Activated T-cell treated with anti-CD3 and anti-CD28 coated beads for 4 hours (primary cell): ENCODE measurements around the gene LRRN2.
"Not testable (repeated sequence)": the region's sequence is repeated elsewhere in the genome, so short reads cannot be mapped to it uniquely, and the experiment has no call there.

Source experiments
- DNase-seq: peaks from one replicate; pipeline ENCODE4 v3.0.0-alpha.2; 2020

Gene LRRN2

DNA sequence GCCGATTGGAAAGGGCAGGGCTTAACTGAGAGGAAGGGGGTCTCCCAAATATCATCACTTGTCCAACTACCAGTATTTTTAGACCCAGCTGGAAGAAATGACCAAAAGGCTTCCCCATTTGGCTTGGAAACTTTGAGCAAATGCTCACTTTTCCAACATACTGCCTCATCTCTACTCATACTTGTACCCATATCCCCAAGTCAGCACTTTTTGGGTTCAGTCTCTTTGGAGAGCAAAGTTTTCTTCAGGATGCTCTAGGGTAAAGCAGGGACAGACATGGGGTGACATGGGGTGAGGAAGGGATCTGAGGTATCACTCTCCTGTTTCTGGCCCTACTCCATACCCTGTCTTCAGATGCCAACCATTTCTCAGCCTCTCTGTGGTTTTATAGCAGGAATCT is 27.2 kb downstream of the LRRN2 start:
- no peak for DNase-seq

DNA sequence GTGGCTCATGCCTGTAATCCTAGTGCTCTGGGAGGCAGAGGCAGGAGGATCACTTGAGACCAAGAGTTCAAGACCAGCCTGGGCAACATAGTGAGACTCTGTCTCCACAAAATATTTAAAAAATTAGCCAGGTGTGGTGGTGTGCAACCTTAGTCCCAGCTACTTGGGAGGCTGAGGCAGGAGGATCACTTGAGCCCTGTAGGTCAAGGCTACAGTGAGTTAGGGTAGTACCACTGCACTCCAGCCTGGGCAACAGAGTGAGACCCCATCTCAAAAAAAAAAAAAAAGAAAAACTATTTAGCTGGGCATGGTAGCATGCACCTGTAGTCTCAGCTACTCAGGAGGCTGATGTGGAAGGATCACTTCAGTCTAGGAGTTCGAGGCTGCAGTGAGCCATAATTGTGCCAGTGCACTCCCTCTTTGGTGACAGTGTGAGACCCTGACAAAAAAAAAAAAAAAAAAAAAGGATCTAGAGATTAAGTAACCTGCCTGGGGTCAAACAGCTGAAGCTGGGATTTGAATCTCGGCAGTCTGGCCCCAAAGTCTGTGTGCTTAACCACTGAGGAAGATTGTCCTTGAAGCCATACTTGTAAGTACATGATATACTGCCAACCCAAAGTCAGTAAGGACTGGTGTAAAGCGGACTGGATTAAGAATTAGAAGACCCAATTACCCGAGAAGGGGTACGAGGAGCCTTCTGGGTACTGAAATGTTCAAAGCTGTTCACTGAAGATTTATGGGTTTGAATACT is 31.8 kb downstream of the LRRN2 start:
- no peak for DNase-seq

DNA sequence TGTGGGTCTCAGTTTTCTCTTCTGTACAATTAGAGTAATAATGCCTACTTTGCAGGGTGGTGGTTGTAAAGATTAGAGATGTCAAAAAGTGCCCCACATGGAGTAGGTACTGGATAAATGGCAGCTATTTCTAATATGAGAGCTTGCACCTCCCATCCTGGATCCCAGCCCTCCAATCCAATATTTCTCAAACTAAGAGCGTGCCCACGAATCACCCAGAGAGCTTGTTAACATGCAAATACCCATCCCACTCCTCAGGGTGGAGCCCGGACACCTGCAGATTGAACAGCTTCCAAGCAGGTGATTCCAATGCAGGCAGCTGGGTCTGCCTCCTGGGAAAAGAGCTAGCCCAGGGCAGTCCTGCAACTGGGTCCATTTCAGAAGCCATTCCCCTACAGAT is 33.0 kb downstream of the LRRN2 start:
- DNase-seq = no peak

DNA sequence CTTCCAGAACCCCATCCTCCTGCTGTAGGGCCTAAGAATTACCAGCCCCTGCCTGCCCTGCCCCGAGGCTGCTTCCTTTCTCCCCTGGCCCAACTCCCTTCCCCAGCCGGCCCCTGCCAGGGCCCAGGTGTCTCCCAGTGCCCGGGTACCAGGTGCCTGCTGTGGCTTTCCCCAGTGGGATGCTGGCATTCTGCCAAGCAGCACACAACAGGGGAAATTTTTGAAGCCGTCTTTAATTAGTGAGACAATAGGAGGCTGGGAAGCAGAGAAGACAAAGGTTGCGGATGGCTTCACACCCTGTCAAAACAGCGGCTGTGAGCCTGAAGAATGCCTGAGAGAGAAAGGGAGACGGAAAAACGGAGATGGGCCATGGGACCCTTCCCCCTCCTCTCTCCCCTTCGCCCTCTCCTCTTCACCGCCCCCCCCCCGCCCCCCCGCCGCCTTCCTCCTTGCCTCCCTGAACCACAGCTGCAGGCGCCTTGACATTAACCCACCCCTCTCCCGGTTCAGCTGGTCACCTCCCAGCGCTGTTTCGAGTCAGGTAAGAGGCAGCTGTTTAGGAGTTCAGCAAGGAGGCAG is 33.6 kb downstream of the LRRN2 start:
- DNase-seq = no peak

DNA sequence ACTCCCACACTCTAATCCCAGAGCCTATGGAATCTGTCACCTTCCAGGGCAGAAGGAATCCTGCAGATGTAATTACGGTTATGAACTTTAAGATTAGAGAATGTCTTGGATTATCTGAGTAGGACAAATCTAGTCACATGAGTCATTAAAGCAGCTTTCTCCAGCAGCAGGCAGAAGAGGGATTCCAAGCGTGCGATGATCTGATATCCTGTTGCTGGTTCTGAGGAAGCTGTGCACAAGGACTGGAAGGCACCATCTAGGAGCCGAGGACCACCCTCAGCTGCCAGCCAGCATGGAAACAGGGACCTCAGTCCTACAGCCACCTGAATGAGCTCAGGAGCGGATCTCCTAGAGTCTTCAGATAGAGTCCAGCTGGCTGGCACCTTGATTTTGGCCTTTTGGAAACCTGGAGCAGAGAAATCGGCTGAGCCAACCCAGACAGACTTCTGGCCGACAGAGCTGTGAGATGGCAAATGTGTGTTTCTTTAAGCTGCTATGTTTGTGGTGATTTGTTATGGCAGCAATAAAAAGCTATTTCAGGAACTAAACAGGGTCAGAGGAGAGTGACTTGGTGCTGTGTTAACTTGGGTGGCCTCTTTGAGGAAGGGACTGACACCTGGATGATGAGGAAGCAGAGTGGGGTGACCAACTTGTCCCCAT is 34.5 kb downstream of the LRRN2 start:
- no peak for DNase-seq

DNA sequence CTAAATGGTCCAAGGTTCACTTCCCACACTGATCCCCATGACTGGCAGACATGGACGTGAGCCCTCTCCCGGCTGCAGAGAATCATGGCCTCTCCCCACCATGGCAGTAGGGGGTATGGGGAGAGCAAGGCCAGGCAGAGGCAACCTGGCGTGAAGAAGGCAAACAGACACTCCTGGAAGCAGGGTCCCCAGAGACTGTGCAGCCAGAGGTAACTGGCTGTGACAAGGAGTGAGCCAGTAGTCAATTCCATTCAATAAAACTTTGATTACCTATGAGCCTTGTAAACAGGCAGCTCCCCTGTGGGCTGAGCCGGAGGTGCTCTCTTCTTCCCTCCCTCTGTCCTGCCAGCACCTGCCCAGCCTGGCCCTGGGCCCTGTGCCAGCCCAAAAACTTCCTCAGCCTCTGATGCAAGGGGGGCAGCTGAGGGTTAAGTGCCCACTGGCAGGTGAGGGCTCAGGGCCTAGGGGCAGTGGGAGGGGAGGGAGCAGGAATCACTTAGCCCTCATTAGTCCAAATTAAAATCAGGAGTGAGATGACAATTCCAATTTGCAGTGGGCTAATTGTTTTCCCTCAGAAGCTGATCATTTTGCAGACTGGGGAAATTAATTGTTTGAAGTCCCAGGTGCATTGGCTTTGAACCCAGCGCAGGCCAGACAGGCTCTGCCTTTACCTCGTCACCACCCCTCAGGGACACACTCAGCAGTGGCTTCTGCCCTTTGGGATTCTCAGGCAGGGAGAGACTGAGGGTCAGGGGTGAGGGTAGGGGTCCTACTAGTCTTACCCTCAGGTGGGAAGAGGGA is 35.6 kb downstream of the LRRN2 start:
- DNase-seq = no peak

DNA sequence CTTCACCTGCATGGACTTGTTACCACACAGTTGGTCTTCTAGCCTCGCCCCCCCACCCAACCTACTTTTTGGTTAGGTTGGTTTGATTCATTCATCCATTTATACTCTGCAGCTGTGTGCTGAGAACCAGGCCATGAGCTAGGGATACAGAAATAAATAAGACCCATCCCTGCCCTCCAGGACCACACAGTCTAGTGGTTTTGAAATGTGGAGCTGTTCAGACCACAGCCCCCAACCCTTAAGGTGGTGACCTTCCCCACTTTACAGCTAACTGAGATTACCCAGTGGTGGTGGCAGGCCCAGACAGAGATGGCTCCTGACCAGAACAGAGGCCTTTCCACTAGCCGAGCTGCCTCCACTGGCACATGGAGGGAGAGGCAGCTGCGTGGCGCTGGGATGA is 37.0 kb downstream of the LRRN2 start:
- DNase-seq = no peak

DNA sequence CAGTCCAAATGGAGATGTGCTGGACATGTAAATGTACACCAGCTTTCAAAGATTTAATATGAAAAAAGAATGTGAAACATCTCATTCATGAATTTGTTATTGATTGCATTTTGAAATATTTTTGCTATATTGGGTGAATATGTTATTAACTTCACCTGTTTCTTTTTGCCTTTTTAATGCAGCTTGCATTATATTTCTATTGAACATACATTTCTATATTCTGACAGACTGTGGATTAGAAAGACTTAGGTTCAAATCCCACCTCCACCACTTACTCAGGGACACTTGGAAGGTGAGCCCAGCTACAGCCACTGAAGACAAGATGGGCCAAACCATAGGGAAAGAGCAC is 37.8 kb downstream of the LRRN2 start:
- no peak for DNase-seq

DNA sequence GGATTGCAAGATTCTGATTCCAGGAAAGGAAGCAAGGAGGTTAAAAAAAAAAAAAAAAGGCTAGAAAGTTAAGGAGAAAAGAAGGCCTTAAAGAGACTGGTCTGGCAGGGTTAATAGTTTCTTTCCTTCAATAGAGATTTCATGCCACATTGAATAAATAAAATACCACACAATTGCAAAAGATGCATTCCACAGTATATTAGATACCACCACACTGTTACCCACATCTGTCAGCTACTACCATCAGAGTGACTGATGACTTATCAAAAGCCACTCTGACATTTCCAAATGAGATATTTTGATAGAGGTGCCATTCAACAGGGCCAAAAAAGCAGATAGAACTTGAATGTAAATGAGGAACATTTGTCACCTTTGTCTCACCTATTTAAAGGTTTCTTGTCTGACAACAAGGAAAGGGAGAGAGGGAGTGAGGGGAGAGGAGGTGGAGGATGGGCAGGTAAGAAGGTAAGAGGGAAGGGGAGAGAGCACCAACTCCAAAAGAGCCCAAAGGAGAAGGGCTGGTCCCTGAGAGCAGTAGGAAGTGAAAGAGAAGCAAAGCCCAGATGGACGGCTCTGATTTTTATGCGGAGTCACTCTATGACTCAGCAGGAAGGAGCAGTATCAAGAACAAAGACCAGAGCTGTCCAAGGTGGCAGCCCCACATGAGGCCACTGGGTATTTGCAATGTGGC is 38.3 kb downstream of the LRRN2 start:
- DNase-seq = no peak

DNA sequence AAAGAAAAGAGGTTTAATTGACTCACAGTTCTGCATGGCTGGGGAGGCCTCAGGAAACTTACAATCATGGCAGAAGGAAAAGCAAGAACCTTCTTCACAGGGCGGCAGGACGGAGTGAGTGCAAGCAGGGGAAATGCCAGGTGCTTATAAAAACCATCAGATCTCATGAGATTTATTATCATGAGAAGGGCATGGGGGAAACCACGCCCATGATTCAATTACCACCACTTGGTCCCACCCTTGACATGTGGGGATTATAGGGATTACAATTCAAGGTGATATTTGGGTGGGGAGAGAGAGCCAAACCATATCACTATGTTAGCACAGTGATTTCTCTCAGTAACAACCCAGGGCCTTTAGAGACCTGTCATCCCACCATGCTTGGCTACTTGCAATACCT is 39.9 kb downstream of the LRRN2 start:
- DNase-seq = no peak

DNA sequence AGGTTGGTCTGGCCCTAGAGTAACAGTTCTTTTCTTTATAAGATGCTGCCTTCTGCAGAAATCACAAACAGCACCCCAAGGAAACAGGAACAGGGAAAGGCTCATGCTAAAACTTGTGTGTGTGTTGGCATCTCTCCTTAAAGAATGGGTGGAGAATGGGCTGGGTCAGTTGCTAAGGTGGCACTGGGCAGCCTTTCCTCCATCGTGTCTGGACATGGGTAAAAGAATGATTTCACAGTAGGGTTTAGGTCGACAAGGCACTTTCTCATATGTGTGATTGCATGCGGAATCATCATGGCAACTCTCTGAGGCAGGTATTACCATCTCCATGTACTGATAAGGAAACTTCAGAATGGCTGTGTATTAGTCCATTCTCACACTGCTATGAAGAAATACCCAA is 40.3 kb downstream of the LRRN2 start:
- no peak for DNase-seq

DNA sequence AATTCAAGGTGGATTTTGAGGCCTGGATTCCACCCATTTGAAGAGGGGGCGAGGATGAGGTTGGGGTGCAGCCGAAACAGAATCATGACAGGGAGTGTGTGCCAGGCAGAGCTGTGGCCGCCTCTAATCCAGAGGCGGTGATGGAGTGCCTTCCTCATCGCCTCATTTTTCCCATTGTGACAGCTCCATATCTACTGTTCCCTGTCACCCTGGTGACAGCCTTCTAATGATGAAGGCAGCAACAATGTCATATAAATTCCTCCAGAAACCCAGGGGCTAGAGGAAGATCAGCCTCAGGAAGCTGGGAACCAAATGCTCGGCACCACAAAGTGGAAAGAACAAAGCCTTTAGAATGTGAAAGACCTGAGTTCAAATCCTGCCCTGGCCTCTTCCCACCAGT is 42.0 kb downstream of the LRRN2 start:
- no peak for DNase-seq

DNA sequence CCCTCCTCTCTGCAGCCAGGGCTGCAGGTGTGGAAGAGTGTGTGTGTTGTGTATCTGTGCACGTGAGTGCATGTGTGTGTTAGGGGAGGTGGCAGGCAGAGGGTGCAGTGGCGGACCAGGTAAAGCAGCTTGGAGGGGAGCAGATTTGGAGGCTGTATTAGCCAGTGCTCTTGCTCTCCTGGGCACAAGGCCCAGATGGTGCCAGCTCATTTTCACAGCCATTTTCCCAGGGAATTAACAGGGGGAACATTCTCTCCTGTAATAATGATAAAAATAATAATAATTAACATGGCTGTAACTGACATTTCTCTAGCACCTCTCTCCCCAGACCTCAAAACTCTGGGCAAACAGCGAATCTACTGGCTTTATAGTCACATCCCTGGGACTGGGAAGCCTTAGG is 43.6 kb downstream of the LRRN2 start:
- DNase-seq = no peak

DNA sequence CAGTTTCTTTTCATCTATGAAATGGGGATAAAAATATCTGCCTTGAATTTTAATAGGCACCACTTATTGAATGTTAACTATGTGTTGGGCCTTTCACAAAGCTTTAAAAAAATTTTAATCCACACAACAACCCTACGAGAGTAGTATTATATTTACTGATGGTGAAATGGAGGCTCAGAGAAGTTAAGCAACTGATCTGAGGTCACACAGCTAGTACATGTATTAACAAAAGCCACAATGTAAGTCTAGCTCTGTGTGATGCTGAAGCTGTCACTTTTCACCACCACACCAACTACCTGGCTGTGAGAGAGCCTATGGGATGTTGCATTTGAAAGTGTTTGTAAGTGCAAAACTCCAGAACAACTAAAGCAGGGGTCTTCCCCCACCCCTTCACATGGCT is 44.1 kb downstream of the LRRN2 start:
- DNase-seq = no peak

DNA sequence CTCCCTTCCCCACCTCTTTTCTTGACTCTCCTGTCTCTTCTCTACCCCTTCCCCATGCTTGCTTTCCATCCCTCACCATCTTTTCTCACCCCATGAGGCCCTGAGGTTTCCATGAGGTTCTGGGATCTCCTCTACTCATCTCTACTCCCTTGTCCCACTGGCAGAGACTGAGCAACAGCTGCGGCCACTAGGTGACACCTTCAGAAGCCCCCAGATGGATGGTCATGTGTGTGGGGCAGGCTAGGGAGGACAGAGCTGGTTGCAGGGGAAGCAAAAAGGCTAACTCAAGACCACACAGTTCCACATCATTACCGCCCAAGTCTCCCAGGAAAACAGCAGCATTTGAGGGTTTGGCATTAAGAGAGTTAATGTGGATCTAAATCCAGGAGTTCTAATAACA is 45.0 kb downstream of the LRRN2 start:
- DNase-seq = no peak

DNA sequence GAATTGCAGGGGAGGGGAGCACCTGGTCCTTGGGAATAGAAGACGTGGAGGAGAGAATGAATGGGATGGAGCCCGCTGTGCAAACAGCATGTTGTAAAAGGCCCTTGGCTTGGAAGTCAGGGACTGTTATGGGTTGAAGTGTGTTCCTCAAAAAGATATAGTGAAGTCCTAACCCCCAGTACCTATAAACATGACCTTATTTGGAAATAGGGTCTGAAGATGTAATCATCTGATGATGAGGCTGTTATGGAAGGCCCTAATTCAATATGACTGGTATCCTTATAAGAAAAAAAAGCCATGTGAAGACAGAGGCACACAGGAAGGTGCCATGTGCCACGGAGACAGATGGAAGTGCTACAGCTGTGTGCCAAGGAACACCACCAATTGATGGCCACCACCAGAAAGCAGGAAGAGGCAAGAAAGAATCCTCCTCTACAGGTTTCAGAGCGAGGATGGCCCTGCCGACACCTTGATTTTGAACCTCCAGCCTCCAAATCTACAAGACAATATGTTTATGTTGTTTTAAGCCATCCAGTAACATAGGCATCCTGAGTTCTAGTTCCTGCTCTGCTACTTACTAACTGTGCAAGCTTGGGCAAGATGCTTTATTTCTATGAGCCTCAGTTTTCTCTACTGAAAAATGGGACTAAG is 51.2 kb downstream of the LRRN2 start:
- no peak for DNase-seq

DNA sequence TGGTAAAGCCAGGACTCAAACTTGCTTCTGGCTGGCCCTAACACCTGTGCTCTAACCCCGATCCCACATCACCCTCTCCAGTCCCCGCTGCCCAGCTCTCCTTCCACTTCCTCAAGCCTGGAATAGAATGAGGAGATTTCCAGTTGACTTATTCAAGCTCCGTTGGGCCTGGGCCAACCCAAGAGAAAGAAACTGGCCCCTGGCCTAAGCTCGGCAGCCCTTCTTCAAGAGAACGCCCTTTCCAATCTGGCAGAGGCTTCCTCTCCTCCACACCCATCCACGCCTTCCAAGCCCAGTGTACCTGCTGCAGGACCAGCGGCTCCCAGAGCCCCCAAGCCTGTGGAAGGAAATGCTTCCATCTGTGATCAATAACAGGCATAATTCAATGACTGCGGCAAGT is 51.9 kb downstream of the LRRN2 start:
- no peak for DNase-seq

DNA sequence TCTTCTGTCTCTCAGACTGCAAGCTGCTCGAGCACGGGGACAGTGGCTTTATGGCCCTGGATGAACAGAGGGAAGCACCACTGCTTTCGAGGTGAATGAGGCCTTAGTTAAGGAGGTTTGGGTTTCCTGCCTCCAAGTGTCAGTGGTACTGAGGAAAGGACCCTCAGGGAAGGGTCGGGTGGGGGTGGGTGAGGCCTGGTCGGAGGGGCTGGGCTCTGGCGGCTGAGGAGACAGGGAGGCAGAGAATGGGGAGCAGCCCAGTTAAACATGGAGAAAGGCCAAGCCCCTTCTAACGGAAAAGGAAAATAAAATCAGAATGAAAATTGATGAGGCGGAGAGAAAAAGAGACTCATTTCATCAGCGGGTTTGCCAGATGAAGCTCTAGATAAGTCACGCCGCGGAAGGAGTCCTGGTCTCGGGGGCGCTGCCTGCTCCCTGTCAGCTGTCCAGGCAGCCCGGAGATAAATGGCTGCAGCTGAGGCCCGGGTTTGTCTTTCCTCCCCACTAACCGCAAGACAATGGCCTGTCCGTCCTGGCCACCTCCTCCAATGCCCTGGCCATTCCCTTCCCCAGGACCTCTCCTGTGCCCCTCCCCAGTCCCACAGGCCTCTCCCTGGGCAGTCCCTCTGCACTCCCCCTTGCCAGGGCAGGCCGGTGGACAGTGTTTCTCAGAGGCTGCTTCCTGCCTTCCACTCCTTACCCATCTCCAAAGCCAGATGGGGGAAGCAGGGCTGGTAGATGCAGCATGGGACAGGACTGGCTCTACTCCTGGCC is 55.2 kb downstream of the LRRN2 start:
- no peak for DNase-seq

DNA sequence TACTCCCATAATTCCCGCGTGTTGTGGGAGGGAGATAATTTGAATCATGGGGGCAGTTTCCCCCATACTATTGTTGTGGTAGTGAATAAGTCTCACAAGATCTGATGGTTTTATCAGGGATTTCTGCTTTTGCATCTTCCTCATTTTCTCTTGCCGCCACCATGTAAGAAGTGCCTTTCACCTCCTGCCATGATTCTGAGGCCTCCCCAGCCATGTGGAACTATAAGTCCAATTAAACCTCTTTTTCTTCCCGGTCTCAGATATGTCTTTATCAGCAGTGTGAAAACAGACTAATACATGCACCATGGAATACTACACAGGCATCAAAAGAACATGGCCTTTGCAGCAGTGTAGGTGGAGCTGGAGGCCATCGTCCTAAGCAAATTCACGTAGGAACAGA is 56.1 kb downstream of the LRRN2 start:
- not testable (repeated sequence) for DNase-seq

DNA sequence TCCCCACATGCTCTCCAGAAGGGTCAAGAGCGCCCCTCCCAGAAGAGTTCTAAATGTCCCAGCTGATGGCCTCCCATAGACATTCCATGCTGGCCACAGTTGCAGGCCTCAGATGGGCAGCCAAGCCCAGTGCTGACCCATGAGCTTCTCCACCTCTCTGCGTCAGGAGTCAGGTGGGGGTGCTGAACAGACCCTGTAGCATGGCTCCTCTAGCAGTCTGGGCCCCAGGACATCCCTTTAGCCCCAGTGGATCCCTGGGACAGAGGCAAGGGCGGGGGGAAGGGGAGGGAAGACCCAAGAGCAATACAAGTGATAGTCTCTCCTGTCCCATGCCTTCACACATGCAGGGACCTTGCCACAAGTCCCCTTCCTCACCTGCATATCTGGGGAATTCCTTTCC is 56.7 kb downstream of the LRRN2 start:
- DNase-seq = no peak

DNA sequence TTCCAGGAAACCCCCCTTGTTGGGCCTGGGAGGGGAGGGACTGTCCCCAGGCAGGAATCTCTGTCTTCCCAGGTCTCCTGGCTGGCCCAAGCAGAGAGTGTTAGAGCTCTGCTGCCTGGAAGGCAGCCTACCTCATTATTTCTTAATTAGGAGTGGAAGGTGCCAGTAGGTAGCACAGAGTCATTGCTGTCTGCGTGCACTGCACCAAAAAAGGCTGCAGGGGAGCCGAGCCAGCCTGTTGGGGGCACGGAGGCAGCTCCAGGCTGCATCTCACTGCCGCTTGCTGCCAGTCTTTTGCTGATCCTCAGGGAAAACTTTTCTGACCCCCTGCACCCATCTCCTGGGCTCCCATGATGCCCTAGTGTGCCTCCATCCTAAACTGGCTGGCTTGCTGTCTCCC is 58.1 kb downstream of the LRRN2 start:
- DNase-seq = no peak

DNA sequence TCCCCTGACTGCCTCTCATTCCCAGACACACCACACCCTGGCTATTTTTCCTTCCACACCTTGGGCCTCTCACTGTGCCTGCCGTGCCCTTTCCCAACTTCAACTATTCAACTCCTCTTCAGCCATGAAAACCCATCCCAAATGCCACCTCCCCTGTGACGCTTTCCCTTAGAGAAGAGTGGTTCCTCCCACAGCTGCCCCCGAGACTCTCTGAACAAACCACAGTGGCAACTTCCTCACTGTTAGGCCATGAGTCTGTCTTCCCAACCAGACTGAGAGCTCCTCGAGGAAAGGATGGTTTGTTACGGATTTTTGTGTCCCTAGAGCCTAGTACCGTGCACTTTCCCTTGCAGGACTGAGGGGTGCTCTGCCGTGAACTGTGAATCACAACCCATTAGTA is 59.2 kb downstream of the LRRN2 start:
- no peak for DNase-seq
